ENCODE data around the gene LHX5.

DNA sequence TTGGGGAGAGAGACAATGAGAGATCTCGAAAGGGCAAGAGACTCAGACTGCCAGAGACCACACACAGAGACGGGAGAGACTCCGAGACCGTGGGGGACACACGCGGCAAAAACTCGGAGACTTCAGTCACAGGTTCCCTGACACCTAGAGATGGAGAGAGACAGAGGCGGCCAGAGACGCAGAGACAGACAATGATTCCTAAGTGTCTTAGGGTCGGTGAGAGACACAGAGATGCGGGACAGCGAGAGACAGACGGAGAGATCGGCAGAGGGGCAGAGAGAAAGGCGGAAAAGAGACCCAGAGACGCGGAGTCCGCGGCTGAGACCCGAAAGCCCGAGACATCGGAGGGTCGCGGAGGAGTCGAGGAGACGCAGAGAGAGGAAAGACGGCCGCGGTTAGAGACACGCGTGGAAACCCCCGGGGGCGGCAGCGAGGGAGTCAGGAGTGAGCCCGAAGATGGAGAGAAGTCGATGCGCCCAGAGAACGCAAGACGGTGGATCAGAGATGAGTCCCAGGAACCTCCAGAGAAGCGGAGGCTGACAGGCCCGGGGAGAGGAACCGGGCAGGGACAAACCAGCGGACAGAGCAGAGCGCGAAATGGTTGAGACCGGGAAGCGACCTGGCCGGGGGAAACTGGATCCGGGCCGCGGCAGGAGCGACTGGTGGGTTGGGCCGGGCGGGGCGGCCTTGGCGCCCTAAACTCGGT lies 7.8 kb downstream of the LHX5 start:
- no peak for TF ChIP-seq EZH2 (IDR thresholded peaks at IDR 0.05; ENCODE audit: low read depth)
- TF ChIP-seq, protein P1, sequence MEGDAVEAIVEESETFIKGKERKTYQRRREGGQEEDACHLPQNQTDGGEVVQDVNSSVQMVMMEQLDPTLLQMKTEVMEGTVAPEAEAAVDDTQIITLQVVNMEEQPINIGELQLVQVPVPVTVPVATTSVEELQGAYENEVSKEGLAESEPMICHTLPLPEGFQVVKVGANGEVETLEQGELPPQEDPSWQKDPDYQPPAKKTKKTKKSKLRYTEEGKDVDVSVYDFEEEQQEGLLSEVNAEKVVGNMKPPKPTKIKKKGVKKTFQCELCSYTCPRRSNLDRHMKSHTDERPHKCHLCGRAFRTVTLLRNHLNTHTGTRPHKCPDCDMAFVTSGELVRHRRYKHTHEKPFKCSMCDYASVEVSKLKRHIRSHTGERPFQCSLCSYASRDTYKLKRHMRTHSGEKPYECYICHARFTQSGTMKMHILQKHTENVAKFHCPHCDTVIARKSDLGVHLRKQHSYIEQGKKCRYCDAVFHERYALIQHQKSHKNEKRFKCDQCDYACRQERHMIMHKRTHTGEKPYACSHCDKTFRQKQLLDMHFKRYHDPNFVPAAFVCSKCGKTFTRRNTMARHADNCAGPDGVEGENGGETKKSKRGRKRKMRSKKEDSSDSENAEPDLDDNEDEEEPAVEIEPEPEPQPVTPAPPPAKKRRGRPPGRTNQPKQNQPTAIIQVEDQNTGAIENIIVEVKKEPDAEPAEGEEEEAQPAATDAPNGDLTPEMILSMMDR (conservative IDR thresholded peaks at IDR 0.05): no peak

All from PC-9 (cell line).